Kidney tubule cell (primary cell): ENCODE data around the gene GPR35.

Experiments used
- DNase-seq: peaks from one replicate; pipeline ENCODE4 v3.0.0-alpha.2; 2018; ENCODE audit warnings: low spot score

GPR35 gene

DNA sequence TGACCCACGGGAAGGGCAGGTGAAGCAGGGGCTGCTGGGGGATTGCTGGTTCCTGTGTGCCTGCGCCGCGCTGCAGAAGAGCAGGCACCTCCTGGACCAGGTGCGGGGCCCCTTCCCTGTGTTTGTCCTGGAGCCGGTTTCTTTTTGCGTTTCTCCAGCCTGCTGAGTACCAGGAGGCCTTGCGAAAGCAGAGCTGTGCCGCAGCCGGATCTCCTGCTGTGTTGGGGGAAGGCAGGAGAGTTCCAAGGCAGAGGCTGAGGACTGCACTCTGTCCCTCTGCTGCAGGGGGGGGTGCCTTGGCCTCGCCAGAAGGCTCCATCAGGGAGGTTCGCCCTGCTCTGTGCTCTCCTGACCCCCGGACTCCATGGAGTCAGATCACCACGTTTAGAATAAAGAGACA lies 35.9 kb upstream of the GPR35 start:
- no peak for DNase-seq

DNA sequence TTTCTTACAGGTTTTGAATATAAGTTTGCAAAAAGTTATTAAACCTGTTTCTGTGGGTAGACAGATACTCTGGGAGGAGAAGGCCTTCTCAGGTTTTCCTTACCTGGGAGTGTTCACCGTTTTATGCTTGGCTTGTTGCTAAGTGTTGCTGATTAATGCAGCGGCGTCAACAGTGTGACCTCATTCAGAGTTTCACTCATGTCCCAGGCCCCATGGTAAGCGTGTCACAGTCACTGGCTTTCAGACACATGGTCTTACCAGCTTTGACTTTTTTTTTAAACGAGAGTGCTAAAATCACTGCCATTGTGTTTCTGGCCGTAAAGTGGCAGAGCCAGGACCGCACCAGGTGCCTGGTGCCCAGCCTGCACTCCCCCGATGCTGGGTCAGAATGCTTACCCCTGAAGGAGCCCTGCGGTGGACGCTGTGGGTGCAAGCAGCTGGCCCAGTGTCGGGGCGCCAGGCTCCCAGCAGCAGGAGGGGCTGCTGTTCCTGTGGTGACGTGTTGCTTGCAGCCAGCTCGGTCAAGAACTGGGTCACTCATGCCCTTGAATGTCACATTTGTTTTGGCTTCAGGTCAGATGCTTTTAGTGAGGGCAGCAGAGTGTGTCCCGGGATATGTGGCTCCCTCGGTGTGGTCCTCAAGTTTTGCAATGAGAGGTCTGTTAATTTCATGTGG lies 35.3 kb upstream of the GPR35 start:
- peak; percentile 87 for DNase-seq

DNA sequence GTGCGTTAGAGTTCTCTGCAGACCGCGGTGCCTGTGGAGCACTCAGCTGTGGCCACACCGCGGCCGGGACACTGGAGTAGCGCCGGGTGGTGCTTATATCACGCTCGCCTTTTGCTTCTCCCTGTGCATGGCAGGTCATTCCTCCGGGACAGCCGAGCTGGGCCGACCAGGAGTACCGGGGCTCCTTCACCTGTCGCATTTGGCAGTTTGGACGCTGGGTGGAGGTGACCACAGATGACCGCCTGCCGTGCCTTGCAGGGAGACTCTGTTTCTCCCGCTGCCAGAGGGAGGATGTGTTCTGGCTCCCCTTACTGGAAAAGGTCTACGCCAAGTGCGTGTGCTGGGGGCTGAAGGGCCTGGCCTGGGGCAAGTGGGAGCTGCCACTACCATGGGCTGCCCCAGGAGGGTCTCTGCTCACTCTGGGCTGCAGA lies 34.6 kb upstream of the GPR35 start:
- DNase-seq = no peak

DNA sequence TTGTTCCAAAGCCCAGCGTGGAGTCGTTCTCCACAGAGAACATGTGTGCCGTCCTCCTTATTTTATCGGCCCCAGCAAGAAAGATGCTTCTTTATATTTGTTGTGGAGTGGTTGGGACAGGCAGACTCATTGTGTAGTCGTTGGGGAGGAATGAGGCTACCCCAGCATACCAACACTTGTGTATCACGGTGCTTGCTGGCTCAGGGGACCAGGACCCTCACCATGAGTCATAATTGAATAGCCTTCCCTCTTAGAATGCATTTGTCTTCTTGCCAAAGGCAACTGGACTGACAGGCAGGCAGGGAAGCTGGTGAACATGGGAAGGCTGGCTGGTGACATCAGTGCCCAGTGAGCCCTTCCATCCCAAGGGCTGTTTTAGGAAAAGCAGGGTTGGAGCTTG lies 34.1 kb upstream of the GPR35 start:
- peak; percentile 81 for DNase-seq

DNA sequence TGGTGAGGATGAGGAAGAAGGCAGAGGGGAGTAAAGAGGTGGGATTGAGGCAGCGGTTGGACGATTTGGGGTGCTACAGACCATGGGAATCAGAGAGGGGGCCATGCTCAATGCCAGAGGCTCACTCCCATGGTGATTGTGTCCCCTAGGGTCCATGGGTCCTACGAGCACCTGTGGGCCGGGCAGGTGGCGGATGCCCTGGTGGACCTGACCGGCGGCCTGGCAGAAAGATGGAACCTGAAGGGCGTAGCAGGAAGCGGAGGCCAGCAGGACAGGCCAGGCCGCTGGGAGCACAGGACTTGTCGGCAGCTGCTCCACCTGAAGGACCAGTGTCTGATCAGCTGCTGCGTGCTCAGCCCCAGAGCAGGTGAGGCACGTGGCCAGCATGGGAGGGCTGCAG lies 33.5 kb upstream of the GPR35 start:
- no peak for DNase-seq

DNA sequence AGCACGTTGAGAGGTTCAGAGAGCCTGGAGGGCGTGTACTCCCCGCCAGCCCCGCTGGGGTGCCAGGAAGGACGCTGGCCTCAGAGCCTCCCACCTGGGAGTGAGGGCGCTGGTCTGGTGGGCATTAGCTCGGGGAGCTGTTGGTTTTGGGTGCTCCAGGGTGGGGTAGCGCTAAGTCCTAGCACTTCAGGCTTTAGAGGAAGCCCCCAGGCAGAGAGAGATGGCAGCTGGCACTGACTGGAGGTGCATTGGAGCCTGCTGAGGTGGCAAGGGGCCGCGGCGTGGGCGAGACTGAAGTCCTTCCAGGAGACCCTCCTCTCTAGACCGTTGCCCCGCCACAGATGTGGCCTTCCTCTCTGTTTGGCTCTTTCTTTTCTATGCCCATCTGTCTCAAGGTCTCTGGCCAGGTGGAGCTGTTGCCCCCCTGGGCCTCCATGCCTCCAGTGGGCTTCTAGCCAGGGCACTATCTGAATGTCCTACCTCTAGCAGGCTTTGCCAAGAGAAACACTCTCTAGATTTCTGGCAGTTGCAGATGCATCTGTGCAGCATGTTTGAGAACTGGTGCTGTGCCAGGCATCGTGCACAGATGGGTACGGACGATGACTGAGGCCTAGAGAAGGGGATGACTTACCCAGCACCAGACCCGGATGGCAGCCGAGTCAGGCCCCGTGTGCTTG lies 32.1 kb upstream of the GPR35 start:
- no peak for DNase-seq

DNA sequence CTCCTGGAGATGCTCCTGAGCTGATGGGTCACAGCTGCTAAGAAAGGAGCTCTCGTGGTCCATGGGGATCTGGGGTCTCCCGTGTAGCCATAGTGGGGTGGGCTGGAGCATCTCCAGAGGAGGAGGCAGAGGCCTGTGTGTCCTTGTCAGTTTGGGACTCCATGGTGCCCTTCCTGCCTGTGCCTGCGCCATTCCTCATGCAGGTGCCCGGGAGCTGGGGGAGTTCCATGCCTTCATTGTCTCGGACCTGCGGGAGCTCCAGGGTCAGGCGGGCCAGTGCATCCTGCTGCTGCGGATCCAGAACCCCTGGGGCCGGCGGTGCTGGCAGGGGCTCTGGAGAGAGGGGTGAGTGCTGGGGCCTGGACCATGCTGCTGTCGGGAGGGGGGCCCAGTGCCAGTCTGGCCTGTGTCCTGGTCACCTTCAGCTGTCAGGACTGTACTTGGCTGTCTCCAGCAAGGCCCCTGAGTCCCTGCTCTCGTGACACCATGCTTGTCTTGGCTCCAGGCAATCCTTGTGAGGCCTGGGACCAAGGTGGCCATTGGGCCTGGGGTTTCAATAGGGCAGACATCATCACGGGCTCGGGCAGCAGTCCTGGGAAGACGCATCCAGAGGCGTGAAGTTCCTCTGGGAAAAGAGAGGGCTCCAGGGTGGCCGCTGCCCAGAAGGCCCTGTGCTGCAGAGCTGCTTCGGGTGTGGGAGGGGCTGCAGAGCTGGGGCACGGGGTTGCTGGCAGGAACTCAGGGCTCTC lies 31.4 kb upstream of the GPR35 start:
- DNase-seq = no peak

DNA sequence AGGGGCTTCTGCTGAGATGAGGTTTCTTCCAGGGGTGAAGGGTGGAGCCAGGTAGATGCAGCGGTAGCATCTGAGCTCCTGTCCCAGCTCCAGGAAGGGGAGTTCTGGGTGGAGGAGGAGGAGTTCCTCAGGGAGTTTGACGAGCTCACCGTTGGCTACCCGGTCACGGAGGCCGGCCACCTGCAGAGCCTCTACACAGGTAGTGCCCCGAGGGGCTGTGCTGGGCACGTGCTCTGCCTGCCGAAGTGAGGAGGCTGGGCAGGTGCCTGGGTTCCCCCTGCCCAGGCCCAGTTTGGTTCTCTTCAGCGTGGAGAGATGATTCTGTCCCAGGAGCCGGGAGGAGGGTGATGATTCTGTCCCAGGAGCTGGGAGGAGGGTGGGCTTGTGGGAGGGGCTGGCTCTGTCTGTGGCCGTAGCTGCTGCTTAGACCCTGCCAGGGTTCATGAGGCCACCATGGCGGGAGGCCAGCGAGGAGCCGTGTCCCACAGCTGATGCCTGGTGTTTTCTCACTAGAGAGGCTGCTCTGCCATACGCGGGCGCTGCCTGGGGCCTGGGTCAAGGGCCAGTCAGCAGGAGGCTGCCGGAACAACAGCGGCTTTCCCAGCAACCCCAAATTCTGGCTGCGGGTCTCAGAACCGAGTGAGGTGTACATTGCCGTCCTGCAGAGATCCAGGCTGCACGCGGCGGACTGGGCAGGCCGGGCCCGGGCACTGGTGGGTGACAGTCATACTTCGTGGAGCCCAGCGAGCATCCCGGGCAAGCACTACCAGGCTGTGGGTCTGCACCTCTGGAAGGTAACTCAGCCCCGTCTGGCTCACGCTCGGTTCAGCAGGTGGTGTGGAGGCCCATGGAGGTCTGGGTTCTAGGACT lies 30.5 kb upstream of the GPR35 start:
- no peak for DNase-seq

DNA sequence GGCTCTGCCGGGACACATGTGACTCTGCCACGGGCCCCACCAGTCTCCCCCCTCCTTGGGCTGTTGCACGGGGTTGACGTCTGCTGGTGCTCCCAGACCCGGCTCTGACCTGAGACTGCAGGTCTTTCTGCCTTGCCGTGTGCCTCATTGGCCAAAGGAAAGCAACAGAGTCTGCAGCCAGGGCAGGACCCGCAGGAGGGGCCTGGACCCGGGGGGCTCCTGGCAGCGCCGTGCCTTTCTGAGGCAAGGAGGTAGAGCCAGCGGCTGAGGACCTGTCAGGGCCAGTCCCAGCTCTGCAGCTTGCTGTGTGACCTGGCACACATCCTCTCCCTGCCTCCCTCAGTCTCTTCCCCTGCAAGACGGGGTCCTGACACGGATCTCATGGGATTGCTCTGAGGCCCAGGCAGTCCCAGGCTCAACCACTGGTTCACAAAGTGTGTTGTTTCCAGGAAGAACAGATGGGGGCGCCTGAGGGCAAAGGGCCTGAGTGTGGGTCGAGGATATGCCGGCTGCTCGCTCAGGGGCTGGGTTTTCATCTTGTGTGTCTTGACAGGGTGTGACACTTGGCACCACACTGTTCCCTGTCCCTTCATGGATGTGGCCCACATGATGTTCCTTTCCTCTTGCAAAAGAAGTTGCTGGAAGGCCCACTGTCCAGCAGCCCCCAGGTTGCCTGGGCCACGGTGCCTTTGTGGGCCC lies 29.8 kb upstream of the GPR35 start:
- no peak for DNase-seq

DNA sequence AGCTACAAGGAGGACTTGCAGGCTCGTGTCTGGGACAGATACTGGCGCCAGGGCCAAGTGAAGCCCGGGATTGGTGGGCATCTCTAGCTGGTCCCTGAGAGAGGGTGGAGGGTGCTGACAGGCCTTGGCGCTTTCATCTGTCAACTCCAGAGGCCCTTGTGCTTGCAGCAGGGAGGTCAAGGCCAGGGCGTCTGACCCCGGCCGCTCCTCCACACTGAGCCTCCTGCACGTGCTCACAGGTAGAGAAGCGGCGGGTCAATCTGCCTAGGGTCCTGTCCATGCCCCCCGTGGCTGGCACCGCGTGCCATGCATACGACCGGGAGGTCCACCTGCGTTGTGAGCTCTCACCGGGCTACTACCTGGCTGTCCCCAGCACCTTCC lies 29.2 kb upstream of the GPR35 start:
- DNase-seq = no peak

DNA sequence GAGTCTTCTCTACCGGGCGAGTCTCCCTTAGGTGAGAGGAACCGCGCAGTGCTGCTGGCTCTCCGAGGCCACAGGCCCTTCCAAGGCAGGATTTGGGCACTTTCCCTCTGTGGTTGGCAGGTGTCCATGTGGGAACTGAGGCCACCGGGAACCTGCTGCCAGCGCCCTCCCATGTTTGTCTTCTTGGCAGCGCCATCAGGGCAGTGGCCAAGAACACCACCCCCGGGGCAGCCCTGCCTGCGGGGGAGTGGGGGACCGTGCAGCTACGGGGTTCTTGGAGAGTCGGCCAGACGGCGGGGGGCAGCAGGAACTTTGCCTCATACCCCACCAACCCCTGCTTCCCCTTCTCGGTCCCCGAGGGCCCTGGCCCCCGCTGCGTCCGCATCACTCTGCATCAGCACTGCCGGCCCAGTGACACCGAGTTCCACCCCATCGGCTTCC lies 28.8 kb upstream of the GPR35 start:
- no peak for DNase-seq

DNA sequence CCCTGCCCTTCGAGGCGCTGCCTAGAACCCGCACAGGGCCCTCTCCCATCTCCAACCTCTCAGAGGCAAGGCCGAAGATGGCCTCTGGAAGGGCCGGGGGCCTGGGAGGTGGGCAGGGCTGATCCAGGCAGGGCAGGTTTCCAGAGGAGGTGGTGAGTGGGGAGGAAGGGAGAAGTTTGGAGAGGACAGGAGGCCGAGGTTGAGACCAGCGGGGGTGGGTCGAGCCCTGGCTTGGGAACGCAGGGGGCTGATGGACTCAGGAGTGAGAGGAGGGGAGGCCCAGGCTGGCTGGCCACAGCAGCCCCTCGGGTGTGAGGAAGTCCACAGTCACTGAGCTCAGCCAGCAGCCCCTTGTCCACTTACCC lies 28.2 kb upstream of the GPR35 start:
- DNase-seq = no peak

DNA sequence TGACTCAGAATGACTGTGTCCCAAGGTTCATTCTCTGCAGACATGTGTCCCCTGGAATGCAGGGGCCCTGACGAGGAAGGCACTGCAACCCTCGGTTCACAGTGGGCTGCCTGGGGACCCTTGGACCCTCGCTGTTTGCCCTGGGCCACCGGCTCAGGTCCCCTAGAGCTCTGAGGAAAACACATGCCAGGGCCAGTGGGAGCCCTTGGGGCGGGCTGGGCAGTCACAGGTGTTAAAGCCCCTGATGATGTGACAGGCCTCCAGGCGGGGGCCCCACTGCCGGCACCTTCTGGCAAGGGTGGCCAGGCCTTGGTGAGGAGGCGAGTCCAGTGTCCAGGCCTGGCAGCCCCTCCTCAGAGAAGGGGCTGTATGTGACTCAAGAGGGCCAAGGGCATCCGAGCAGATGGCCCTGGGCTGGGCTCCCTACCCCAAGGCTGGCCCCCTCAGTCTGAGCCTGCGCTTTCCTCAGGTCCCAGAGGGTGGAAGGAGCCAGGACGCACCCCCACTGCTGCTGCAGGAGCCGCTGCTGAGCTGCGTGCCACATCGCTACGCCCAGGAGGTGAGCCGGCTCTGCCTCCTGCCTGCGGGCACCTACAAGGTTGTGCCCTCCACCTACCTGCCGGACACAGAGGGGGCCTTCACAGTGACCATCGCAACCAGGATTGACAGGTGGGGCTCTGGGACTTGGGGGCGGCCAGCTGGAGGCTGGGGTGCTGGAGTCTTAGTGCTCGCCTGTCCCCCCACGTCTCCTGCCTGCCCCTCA lies 27.7 kb upstream of the GPR35 start:
- DNase-seq = no peak

DNA sequence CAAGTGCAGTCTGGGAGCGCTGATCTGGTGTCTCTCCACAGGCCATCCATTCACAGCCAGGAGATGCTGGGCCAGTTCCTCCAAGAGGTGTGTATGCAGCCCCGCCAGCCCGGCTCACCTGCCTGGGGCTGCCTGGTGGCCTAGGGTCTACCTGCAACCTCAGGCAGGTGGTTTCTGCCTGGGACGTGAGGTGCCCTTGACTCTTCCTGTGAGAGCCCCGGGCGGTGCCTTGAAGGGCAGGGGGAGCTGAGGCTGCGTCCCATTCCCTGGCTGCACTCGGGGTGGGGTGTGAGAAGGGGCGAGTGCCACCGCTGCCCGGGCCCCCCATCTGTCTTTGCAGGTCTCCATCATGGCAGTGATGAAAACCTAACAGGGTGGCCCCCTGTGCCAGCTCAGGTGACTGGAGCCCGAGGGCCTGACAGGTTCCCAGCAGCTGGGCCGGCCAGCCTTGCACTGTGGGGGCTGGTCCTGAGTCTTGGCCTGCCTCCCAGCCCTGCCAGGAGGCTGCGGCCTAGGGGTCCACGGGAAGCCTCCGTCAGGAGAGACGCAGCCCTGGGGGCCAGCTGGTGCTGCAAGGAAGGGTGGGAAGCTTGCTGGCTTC lies 26.9 kb upstream of the GPR35 start:
- DNase-seq = no peak

DNA sequence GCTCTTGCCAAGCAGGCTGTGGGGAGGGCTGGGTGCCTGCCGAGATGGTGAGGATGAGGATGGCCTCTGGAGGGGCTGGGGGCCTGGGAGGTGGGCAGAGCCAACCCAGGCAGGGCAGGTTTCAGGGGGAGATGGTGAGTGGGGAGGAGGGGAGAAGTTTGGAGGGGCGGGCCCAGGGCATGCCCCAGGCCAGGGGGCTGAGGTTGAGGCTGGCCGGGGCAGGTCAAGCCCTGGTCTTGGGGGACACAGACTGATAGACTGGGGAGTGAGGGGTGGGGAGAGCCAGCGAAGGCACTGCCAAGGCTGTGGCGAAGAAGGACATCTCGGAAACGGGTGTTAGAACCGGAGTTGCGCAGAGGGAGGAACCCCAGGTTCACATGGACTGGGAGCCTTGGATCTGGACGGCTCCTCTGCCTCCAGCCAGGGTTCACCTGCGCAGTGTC lies 26.1 kb upstream of the GPR35 start:
- no peak for DNase-seq

DNA sequence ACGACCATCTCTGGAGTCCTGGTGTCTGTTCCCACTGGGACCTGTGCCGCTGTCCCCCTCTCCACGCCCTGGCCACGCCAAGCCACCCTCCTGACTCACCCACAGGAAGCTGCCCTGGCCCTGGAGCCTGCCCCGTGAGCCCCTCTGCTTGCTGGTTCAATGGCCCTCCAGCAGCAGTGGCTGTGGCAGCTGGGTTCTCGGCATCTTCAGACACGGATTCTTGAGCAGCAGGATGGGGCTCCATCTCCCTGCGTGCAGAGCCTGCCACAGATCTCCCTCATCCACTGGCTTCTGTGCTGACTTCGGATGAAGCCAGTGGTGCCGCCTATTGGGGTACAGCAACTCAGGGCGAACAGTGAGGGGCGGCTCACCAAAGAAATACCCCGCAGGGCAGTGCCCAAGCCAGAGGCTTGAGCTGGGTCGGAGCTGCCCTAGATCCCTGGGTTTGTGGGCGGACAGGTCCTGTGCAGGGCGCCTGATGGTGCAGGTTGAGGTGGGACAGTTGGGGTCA lies 24.8 kb upstream of the GPR35 start:
- DNase-seq = no peak

DNA sequence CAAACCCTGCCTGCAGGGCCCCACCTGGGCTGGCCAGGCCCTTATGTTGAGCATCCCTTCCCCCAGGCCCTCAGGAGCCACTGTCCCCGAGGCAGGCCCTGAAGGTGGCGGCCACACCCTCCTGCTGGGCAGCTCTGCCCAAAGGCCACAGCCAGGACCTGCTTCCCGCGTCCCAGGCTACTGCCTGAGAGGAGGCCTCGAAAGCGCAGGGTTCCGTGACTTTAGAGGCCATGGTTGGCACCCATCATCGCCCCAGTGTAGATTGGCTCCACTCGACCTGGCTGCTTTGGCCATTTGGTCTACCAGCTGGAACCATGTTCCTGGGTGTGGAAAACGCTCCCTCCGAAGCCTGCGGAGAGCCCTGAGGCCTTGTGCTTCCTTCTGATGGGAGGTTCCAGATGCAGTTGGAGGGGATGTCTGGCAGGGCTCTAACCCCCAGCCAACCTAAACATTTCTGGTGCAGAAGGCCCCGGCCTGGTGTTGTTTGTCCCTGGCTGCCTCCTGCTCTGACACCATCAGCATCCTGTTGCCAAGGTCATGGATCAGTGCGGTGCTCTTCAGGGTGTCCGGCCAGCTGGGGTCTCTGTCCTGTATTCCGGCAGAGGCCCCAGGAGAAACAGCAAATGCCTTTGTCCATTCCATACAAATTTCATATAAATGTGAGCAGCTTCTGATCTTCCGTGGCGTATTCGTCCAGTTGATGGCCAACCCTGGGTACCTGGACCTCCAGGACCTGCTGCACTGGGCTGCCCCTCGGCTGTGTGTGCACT lies 24.0 kb upstream of the GPR35 start:
- no peak for DNase-seq

DNA sequence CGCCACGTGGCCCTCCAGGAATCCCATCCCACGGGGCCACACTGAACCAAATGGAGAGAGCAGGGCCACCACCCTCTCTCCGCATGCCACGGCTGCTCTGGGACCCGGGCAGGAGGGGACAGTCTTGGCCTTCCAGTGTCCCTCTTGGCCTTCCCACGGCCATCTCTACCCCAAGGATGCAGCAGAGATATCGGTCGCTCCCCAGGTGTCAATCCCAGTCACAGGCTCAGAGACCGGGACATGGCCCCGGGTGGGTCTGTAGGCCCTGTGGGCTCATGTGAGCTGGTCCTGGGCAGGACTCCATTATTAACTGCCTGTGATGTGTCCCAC lies 23.5 kb upstream of the GPR35 start:
- no peak for DNase-seq

DNA sequence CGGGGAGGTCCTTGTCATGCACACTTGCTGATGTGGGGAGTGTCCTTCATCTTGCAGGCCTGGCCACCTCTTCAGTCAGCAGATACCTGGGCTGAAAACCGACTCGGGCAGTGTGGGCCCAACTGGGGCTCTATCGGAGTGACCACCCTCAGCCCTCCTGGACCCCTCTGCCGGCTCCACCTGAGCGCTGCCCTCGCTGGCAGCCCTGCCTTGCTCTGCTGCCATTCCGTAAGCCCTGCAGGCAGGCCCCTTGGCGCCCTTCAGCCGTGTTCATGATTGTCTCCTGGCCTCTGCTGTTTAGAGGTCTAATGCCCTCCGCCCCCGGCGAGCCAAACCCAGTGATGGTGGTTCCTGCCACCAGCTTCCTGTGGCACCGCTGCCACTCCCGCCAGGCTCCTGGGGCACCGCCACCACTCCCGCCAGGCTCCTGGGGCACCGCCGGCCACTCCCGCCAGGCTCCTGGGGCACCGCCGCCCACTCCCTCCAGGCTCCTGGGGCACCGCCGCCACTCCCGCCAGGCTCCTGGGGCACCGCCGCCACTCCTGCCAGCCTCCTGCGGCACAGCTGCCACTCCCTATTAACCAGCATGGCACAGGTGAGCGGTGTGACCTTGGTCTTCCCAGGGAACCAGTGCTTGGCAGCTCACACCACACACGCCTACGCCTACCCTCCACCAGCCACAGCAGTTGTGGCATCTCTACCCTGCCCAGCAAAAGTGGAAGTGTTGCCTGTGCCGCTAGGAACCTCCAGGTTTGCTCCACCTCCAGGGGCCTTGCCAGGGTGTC lies 22.8 kb upstream of the GPR35 start:
- no peak for DNase-seq
